GM21381 (cell line): ENCODE data around the gene ECE1.

Experiments used
- ATAC-seq: cut with Tn5 transposase; IDR thresholded peaks from one replicate; pipeline ENCODE4 v1.9.1; 2021; ENCODE audit warnings: mild to moderate bottlenecking, moderate library complexity; ENCODE audit not compliant: unreplicated experiment

ECE1 gene

GRCh38 chr1:21255284-21255942 is 34.9 kb downstream of the ECE1 start:
- no peak for ATAC-seq

GRCh38 chr1:21254335-21254951 is 35.8 kb downstream of the ECE1 start:
- ATAC-seq: no peak

DNA sequence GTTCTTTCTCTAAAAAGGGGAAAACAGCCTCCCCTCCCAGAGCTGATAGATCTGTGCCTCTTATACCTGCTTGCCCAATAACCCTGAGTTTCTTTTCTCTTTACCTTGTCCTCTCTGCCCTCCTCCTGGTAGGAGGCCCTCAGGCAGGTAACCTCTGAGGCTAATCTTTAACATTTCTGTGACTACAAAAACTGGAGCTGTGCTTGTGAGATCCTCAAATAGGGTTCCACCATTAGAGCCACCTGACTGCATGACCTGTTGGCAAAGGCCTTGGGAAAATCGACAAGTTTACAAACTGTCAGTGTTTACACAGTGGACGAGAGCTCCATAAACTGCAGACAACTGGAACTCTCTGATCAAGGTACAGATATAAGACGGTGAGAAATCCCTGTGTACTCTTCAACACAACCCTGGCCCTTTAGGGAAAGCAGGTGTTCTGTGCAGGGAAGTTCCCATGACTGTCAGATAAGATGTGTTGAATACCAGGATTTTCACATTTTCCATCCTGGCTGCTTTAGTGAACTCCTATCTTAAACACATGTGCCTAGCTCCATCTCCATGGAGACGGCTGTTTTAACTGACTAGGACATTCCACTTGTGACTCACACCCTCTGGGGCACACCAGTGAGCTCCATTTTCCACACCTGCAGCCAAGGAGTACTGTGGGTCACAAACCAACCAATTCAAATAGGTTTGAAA is 38.3 kb downstream of the ECE1 start:
- no peak for ATAC-seq

DNA sequence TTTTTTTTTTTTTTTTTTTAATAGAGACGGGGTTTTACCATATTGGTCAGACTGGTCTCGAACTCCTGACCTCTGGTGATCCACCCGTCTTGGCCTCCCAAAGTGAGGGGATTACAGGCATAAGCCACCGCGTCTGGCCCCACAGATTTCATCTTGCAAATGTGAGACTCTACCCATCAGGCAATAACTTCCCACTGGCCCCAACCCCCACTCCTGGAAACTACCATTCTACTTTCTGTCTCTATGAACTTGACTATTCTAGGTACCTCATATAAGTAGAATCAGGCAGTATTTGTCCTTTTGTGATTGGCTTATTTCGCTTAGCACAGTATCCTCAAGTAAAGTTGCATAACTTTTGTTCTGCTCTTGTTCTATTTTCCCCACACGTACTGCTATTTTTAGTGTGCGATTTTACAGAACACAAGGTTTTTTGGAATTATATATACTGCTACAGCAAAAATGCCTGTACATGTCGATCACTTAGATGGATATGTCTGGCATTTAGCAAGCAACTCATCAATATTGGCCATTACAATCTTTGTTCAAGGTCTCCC is 40.2 kb downstream of the ECE1 start:
- no peak for ATAC-seq

- ATAC-seq: no peak
These were observed 42.2 kb downstream of the ECE1 start for GRCh38 chr1:21247892-21248715.

DNA sequence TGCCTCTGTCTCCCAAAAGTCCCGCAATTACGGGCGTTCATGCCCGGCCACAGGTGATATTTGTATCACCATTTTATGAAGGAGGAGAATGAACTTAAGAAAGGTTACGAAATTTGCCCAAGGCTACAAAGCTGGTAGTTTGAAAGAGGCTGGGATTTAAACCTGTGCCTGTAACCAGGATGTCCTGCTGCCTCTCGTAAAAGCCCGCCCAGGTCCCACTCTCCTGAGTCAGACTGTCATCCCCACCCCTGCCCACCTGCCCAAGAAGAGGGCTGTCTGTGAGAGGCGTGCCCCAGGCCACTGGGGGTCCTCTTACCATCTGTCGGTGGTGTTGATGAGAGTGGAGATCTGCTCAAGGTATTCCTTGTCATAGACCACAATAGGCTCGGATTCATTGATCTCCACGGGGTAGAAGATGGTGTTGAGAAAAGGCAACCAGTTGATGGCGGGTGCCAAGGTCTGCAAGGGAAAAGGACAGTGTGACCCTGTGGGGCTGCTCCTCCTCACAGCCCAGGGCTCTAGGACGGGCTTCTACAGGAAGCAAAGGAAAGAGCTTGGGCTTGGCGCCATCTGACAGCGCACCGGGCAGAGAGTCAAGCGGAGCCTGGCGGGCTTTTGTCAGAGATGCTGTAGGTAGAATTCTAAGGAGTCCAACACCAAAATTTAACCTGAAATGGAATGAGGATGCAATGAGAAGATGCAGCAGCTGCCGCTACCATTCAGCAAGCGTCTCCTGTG is 43.2 kb downstream of the ECE1 start:
- ATAC-seq: no peak

DNA sequence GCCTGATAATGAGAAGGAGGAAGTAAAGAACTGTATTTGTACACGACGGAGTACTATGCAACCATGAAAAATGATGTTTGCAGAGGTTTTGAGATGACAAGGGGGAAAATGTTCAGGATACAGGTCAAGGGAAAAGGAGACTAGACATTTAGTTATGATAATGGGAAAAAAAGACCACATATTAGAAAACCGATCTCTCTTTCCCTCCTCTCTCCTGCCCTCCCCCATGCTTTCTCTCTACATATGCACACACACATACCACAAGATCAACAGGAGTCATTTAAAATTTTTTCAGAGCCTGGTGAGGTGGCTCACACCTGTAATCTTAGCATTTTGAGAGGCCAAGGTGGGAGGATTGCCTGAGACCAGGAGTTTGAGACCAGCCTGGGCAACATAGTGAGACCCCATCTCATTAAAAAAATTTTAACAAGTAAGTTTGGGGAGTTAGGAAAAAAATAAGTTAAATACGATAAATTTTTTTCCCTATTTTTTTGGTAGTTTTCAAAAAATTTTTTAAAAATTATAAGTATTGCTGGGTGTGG is 44.5 kb downstream of the ECE1 start:
- no peak for ATAC-seq

DNA sequence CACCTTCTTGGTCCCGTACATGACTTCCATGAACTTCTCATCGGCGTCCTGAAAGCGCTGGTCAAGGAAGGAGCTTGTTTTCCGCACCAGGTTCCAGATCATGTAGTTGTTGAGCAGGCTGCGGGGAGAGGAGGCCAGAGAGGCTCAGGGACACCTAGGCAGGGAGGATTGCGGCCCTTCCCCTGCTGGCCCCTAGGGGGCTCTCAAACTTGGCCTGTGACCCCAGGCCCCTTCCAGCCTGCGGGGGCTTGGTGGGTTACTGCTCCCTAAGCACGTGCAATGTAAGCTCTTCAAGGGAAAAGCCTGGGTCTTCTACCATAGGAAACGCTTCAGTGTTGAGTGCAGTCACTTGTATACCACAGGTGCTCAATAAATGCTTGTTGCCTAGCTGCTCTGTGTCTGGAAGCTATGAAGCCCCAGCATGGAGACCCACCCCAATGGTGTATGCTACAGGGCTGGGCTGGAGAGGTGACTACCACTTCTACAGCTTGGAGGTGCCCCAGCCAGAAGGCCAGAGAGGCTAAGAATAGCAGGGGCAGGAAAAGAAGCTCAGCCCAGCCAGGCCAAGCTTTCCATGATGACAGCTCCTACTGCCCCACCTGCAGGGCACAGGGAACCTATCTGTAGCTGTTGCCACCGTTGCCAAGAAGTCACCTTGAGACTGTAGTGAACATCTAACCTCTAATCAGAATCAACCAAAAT is 45.1 kb downstream of the ECE1 start:
- no peak for ATAC-seq

GRCh38 chr1:21244154-21244553 is 46.1 kb downstream of the ECE1 start:
- no peak for ATAC-seq

GRCh38 chr1:21242846-21243245 is 47.4 kb downstream of the ECE1 start:
- no peak for ATAC-seq

- no peak for ATAC-seq
These were observed 48.3 kb downstream of the ECE1 start for GRCh38 chr1:21241771-21242581.

DNA sequence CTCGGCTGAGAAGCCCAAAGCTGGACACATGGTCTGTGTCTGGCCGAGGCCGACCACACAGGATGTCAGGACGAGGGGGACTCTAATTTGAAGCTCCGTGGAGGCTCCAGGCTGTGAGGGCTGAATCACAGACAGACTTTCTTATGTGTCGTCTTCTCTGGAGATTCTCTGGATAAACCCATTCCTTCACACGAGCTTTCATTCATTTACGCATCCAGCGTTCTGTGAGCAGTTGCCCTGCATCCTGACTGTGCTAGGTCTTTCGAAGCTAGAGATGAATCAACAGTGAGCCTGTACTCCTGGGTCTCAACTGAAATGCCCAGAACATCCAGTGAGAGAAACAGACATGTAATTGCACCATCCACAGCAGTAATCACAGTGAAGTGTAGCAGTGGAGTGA is 49.6 kb downstream of the ECE1 start:
- ATAC-seq: no peak

GRCh38 chr1:21239221-21239620 is 51.0 kb downstream of the ECE1 start:
- no peak for ATAC-seq

DNA sequence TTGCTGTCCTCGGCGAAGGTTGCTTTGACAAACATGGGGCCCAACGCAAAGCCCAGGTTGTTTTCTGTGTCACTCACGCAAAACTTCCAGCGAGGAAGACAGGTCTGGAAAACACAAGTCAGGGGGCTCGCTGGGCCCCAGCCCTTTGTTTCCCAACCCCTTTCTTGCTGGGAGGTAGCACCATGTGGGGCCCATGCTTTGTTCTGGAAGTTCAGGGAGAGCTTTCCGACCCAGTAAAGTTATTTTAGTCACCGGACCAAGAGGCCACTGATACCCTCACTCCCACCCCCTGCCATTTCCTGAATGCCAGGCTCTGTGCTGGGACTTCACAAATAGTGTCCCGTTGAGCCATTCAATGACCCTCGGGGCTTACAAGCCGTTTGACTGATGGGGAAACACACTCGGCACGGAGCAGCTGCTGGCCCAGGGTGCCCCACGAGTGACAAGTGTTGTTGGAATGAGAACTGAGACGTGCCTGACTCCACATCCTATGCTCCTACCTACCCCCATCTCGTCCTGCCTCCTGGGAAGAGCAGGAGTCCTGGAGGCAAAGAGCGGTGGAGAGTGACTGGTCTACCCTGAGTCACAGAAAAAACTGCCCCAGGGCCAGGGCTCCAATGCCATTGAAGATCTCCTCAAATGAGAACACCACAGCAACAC is 52.0 kb downstream of the ECE1 start:
- ATAC-seq: no peak

GRCh38 chr1:21237446-21238088 is 52.7 kb downstream of the ECE1 start:
- ATAC-seq: no peak

DNA sequence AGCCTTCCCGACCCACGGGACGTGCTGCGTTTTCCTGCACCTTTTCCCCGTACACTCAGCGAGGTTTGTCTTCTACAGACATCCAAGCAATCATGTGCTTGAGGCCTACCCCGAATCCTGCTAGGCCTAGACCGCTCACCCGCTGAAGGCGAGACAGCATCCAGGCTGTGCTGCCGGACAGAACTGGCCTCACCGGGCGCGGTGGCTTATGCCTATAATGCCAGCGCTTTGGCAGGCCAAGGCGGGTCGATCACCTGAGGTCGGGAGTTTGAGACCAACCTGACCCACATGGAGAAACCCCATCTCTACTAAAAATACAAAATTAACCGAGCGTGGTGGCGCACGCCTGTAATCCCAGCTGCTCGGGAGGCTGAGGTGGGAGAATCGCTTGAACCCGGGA is 54.1 kb downstream of the ECE1 start:
- no peak for ATAC-seq

DNA sequence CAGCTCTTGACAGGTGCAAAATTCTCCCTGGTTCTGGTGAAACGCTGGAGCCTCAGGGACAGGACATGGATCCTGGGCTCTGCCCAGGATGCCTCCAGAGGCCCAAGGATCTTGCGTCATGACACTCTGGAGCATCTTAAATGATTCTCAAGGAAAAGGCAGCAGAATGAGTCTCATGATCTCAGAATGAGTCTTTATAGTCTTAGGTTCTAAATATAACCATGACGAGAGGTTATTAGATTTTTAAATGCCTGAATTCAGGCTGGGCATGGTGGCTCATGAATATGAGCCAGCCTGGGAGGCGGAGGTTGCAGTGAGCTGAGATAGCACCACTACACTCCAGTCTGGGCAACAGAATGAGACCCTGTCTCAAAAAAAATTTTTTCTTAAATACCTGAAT is 55.5 kb downstream of the ECE1 start:
- no peak for ATAC-seq

GRCh38 chr1:21233490-21233889 is 56.8 kb downstream of the ECE1 start:
- ATAC-seq: no peak
